A204.1 (cell line): Measurements from ENCODE around the gene ARSH.
"Not testable (repeated sequence)": the region's sequence is repeated elsewhere in the genome, so short reads cannot be mapped to it uniquely, and the experiment has no call there.

Source experiments
- FAIRE-seq: peaks from 2 replicates; lab custom pipeline; 2012; peaks lifted over from hg19 to GRCh38; lab: Jason Lieb, UNC

Gene ARSH

DNA sequence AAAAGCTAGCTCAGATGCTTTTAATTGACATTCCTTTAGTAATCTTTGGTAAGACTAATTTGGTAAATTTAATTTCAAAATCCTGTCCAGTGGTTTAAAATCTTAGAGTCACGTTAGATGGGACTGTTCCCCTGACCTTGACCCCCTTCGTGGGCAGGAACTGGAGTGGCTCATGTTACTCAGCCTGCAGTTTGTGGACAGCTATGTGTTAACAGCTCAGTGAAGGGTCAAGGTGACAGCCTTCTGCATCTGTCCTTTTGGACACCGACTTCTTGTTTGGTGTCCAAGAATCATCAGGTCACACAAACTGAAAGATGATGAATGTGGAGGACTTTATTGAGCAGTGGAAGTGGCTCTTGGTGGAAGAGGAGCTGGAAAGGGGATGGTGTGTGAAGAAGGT lies 37.9 kb downstream of the ARSH start:
- FAIRE-seq: no peak

DNA sequence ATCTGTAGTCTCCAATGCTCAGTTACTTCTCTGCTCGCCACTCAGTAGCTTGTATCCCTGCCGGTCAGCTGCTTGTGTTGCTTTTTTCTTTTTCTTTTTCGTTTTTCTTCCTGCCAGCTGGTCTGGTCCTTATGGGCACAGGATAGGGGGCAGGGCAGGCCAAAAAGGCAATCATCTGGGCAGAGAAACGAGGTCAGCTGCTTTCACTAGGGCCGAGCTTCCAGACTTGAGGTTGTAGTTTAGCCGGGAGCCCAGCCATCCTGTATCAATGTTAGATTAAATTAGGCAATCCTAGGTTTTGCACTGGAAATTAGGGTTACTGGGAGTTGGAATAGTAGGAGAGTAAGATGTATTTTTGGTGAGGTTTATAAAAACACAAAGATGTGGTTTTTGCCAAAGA lies 38.3 kb downstream of the ARSH start:
- no peak for FAIRE-seq

DNA sequence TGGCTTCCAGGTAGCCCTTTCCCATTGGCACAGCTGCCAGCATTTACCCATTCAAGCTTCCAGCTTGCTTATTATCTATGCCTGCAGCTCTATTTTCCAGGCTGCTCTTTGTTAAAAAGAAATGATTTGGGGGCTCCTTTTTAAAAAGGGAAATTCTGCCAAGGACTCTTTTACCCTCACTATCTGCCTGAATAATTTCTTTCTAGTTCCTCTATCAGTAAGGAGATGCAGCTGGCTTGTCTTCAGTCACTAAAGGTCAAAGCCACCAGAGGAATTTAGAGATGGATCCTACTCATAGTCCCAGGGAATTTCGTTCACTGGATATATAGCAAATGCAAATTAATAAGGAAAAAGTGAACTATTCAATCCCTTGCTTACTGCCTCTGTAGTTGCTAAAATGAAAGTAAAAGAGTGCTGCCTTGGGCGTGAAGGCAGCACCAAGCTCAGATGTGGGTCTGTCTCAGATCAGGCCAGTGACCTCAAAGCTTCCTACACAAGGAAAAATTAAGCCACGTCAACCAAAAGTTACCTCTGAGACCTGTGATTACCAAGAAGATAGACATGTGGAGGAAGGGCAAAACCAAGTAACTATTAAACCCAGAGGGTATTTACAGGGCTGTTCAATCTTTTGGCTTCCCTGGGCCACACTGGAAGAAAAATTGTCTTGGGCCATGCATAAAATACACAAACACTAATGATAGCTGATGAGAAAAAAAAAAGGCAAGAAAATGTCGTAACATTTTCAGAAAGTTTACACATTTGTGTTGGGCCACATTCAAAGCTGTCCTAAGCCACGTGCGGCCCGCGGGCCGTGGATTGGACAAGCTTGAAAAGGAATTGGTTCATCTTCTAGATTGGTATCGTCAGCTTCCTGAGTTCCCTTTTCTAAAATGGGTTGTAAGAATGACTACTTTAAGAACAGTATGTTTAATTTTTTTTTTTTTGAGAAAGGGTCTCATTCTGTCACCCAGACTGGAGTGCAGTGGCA lies 40.2 kb downstream of the ARSH start:
- FAIRE-seq: no peak

DNA sequence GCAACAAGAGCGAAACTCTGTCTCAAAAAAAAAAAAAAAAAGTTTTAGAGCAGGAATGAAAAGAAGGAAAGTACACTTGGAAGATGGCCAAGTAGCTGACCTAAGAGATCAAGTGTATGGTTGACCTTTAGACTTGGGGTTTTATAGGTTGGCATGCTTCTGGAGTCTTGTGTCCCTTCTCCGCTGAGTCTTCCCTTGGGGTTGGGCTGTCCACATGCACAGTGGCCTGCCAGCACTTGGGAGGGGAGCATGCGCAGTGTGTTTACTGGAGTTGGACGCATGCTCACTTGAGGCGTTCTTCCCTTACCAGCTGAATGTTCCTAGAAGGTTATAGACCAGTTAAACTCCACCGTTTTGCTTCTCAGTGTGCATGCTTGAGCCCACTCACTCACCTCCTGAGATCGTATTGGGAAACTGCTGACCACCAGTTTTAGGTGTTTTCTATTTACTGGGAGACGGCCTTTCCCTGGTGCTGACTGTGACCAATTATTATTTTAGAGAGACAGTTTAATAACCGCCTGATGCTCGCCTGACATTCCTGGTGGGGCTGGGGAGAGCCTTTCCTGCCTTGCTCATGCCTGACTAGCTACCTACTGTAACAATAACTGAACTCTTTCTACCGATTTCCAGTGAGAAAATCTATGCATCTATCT lies 44.3 kb downstream of the ARSH start:
- not testable (repeated sequence) for FAIRE-seq

DNA sequence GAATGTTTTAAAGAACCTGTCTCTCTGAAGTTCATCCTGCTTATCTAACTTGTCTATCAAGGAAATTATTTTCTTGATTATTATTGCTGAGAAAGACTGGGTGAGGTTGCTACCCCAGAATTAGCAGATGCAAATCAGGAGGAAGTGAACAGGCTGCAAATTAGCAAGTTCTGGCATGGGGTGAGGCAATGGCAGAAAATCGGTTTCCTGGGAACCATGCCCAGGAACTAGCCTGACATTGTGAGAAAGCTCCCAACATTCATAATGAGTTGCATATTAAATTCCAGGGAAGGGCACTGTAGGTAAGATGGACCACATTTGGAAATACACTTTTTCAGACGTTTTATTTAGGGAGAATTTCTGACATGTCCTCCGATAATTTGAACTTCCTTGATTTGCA lies 46.5 kb downstream of the ARSH start:
- no peak for FAIRE-seq

DNA sequence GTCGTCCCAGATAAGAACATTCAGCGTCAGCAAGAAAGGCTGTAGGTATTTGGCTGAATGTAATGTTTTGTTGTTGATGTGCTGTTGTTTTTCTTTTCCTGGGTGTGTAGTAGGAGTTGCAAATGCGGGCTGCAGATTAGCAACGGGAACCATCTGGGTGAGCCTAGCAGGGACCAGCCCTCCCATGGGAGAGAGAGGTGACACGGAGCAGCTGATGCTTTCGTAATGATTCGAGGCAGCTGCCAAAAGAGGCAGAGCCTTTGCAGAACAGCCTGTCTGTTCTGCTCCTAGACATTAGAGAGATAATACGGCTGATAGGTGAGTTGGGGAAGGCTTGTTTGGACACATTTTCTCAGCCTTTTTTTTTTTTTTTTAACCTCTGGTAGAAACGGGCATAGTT lies 60.2 kb downstream of the ARSH start:
- no peak for FAIRE-seq

DNA sequence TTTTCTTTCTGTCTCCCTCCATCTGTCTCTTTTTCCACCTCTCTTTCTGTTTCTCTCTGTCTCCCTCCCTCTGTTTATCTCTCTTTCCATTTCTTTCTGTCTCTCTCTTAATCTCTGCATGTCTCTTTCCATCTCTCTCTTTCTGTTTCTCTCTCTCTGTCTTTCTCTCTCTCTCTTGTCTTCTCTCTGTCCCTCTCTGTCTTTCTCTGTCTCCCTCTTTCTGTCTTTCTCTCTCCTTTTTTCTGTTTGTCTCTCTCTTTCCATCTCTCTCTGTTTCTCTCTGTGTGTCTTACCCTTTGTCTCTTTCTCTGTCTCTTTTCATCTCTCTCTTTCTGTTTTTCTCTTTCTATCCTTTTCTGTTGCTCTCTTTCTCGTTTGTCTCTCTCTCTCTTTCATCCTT lies 69.6 kb downstream of the ARSH start:
- no peak for FAIRE-seq

DNA sequence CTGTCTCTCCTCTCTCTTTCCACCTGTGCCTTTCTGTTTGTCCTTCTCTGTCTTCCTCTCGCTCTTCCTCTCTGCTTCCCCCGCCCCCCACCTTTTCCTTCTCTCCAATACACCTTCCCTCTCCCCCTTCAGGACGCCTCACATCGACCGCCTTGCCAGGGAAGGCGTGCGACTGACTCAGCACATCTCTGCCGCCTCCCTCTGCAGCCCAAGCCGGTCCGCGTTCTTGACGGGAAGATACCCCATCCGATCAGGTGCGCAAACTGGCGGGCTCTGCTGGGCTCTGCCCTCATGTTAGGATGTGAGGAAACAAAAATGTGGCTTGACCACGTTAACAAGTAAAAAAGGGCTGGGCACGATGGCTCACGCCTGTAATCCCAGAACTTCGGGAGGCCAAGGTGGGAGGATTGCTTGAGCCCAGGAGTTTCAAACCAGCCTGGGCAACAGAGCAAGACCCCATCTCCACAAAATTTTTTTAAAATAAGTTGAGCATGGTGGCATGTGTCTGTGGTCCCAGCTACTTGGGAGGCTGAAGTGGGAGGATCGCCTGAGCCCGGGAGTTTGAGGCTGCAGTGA lies 70.2 kb downstream of the ARSH start:
- no peak for FAIRE-seq
